NCI-H2029 (cell line): ENCODE results near the gene GFRA4.

ENCODE experiments used
- DNase-seq: peaks from one replicate; lab custom pipeline; 2025; lab: John Stamatoyannopoulos, UW

Gene GFRA4

GRCh38 chr20:3694864-3695263, 31.7 kb upstream of the GFRA4 start:
- DNase-seq: no peak

- no peak for DNase-seq
Measured at GRCh38 chr20:3693376-3693775, 30.2 kb upstream of the GFRA4 start.

GRCh38 chr20:3692706-3693294, 29.6 kb upstream of the GFRA4 start:
- no peak for DNase-seq

GRCh38 chr20:3691897-3692296, 28.7 kb upstream of the GFRA4 start:
- no peak for DNase-seq

- DNase-seq: no peak
Measured at GRCh38 chr20:3691306-3691705, 28.1 kb upstream of the GFRA4 start.

- DNase-seq: no peak
Measured at GRCh38 chr20:3690413-3690812, 27.2 kb upstream of the GFRA4 start.

- DNase-seq: no peak
Measured at GRCh38 chr20:3689978-3690377, 26.8 kb upstream of the GFRA4 start.

GRCh38 chr20:3687655-3688054, 24.5 kb upstream of the GFRA4 start:
- DNase-seq: no peak

- DNase-seq: no peak
Measured at GRCh38 chr20:3686867-3687321, 23.7 kb upstream of the GFRA4 start.

GRCh38 chr20:3686421-3686820, 23.2 kb upstream of the GFRA4 start:
- DNase-seq: no peak

GRCh38 chr20:3685341-3685740, 22.1 kb upstream of the GFRA4 start:
- no peak for DNase-seq

- no peak for DNase-seq
Measured at GRCh38 chr20:3681931-3682781, 19.0 kb upstream of the GFRA4 start, which contains the start of gene ADAM33. ADAM33 (minus strand) TSS chr20:3682010; CDS start chr20:3682004, 6 bp downstream.

- DNase-seq: no peak
Measured at GRCh38 chr20:3681352-3681930, 18.2 kb upstream of the GFRA4 start.

GRCh38 chr20:3680701-3681351, 17.6 kb upstream of the GFRA4 start:
- no peak for DNase-seq

GRCh38 chr20:3679749-3680700, 16.8 kb upstream of the GFRA4 start:
- DNase-seq: no peak

GRCh38 chr20:3678856-3679720, 15.9 kb upstream of the GFRA4 start:
- DNase-seq: no peak

- DNase-seq: no peak
Measured at GRCh38 chr20:3678198-3678597, 15.0 kb upstream of the GFRA4 start.

GRCh38 chr20:3677733-3678132, 14.5 kb upstream of the GFRA4 start:
- DNase-seq: no peak

- no peak for DNase-seq
Measured at GRCh38 chr20:3674995-3675900, 12.0 kb upstream of the GFRA4 start.
